Sigmoid colon (tissue), 7 donors: ENCODE data around the gene HBG1. TPM values are rescaled to one million over a fixed set of nuclear protein-coding genes. Genes with fewer than 3 reads are reported as not detected.
"Not testable (repeated sequence)": the region's sequence is repeated elsewhere in the genome, so short reads cannot be mapped to it uniquely, and the experiment has no call there.

Source experiments
- DNase-seq: peaks from one replicate; pipeline ENCODE4 v3.0.0-alpha.2; 2019
- H3K27ac ChIP-seq, 4 donors: fragments of 200-600 bp; sonication (generic); one replicate each; pipeline ENCODE4 v1.5.1; 2016 to 2019; ENCODE audit warnings: mild to moderate bottlenecking in 1 of 4
- H3K27me3 ChIP-seq, 3 donors: fragments of 200-600 bp; sonication (generic); one replicate each; pipeline ENCODE4 v1.5.1; 2019; ENCODE audit warnings: mild to moderate bottlenecking in 1 of 3
- H3K36me3 ChIP-seq, 4 donors: fragments of 200-600 bp; sonication (generic); one replicate each; pipeline ENCODE4 v1.5.1; 2016 to 2019
- H3K4me1 ChIP-seq, 4 donors: fragments of 200-600 bp; sonication (generic); one replicate each; pipeline ENCODE4 v1.5.1; 2017 to 2019
- H3K4me3 ChIP-seq, 4 donors: fragments of 200-600 bp; sonication (generic); one replicate each; pipeline ENCODE4 v1.5.1; 2017 to 2019; ENCODE audit warnings: mild to moderate bottlenecking in 2 of 4, moderate library complexity in 1 of 4
- H3K9me3 ChIP-seq, 4 donors: fragments of 200-600 bp in 3 of 4; sonication (generic) in 3 of 4; one replicate each; pipeline versions ENCODE4 v1.5.1 to v1.6.1; 2013 to 2019
- CTCF ChIP-seq, 4 experiments: fragments of 450-650 bp in 3 of 4; fragments of 200-600 bp in 1 of 4; IDR thresholded peaks; one replicate each; pipeline ENCODE4 v1.5.1; 2016 to 2019; ENCODE audit warnings: antibody characterized with exemption in 4 of 4, mild to moderate bottlenecking in 3 of 4, moderate library complexity in 2 of 4
- EP300 ChIP-seq, 4 donors: sonication (generic); formaldehyde crosslinking; IDR thresholded peaks; one replicate each; pipeline ENCODE4 v1.6.1; 2017; ENCODE audit warnings: antibody characterized with exemption in 4 of 4
- POLR2A ChIP-seq, 2 donors: fragments of 450-650 bp; IDR thresholded peaks; one replicate each; pipeline ENCODE4 v1.6.1; 2016; ENCODE audit warnings: antibody characterized with exemption in 2 of 2, mild to moderate bottlenecking in 2 of 2, moderate library complexity in 2 of 2
- POLR2AphosphoS5 ChIP-seq, 4 donors: sonication (generic); formaldehyde crosslinking; IDR thresholded peaks; one replicate each; pipeline ENCODE4 v1.6.1; 2017; ENCODE audit warnings: antibody characterized with exemption in 4 of 4
- WGBS, 2 donors: extraction: QIAGEN DNeasy Blood & Tissue Kit; methylation state at CpG; one replicate each; pipeline ENCODE4 v1.1.7; 2013; 5-methylcytosine and 5-hydroxymethylcytosine counted together
- intact Hi-C: fragments of 100-400 bp; cut with DNase I; formaldehyde crosslinking; loops from one replicate; pipeline ENCODE4 v1.15.1; 2023
- polyA plus RNA-seq, 3 donors: library from polyadenylated mRNA; stranded (reverse); fragments of 200-250 nt; gene quantifications; one replicate each; pipeline ENCODE4 v1.2.3, GENCODE V29; 2013
- total RNA-seq, 4 donors: library from RNA; depleted of rRNA; stranded (reverse); fragments of >200 nt; gene quantifications; one replicate each; pipeline ENCODE4 v1.1.0, GENCODE V29; 2016
- donor health status: healthy with polysubstance abuse.
- donor health status: Bipolar disorder and iron deficiency.
- donor health status: healthy.

Gene HBG1
- total and polyA plus RNA-seq, 7 donors = not detected

GRCh38 chr11:5252919-5253265, 3.2 kb upstream of the HBG1 start:
- WGBS, 2 donors = 10 to 52% methylated on average over 1 of the region's 1 CpG

GRCh38 chr11:5252192-5252918, 2.7 kb upstream of the HBG1 start:
- intact Hi-C loops = no loop called here
- H3K27ac ChIP-seq = no peak overlapping the region
- WGBS, 2 donors = 55 to 60% methylated on average over 9 of the region's 9 CpGs

More at GRCh38 chr11:5252919-5253265, 3.2 kb upstream of the HBG1 start:
- TF ChIP-seq CTCF (IDR thresholded peaks at IDR 0.05) (no peak), POLR2A (IDR thresholded peaks at IDR 0.05) (no peak), EP300 (IDR thresholded peaks at IDR 0.05) (no peak), POLR2AphosphoS5 (IDR thresholded peaks at IDR 0.05) (no peak)
- DNase-seq = no peak
- Histone ChIP-seq H3K36me3 (no peaks in the 10 kb centered on the region), H3K9me3 (no peaks in the 10 kb centered on the region), H3K27ac (no peak overlapping the region), H3K27me3 (no peaks in the 10 kb centered on the region), H3K4me3 (no peak overlapping the region), H3K4me1 (no peaks in the 10 kb centered on the region)
- intact Hi-C loops = no loop called here

GRCh38 chr11:5251746-5252145, 2.1 kb upstream of the HBG1 start:
- TF ChIP-seq CTCF (IDR thresholded peaks at IDR 0.05) (no peak), EP300 (IDR thresholded peaks at IDR 0.05) (no peak)
- Histone ChIP-seq H3K4me1 (no peaks in the 10 kb centered on the region), H3K9me3 (no peaks in the 10 kb centered on the region), H3K27ac (no peak overlapping the region), H3K4me3 (no peak overlapping the region), H3K27me3 (no peaks in the 10 kb centered on the region), H3K36me3 (no peaks in the 10 kb centered on the region)
- intact Hi-C loops = no loop called here
- 49% methylated on average over 2 of the region's 2 CpGs for WGBS, 2 donors
- DNase-seq = no peak

More at GRCh38 chr11:5252192-5252918, 2.7 kb upstream of the HBG1 start:
- Histone ChIP-seq H3K4me3 (no peak overlapping the region), H3K4me1 (no peaks in the 10 kb centered on the region), H3K36me3 (no peaks in the 10 kb centered on the region), H3K9me3 (no peaks in the 10 kb centered on the region), H3K27me3 (no peaks in the 10 kb centered on the region)
- TF ChIP-seq POLR2A (IDR thresholded peaks at IDR 0.05) (no peak), EP300 (IDR thresholded peaks at IDR 0.05) (no peak), CTCF (IDR thresholded peaks at IDR 0.05) (no peak), POLR2AphosphoS5 (IDR thresholded peaks at IDR 0.05) (no peak)
- DNase-seq = no peak

- Histone ChIP-seq H3K4me1 (no peaks in the 10 kb centered on the region), H3K27ac (no peak overlapping the region), H3K27me3 (no peaks in the 10 kb centered on the region), H3K36me3 (no peaks in the 10 kb centered on the region), H3K4me3 (no peak overlapping the region), H3K9me3 (no peaks in the 10 kb centered on the region)
- WGBS, 2 donors = 80 to 90% methylated on average over 4 of the region's 4 CpGs
- intact Hi-C loops = no loop called here
- no peak for DNase-seq
- TF ChIP-seq EP300 (IDR thresholded peaks at IDR 0.05) = no peak
- no peak for TF ChIP-seq CTCF (IDR thresholded peaks at IDR 0.05)
- TF ChIP-seq POLR2A (IDR thresholded peaks at IDR 0.05) = no peak
- no peak for TF ChIP-seq POLR2AphosphoS5 (IDR thresholded peaks at IDR 0.05)
Observed at GRCh38 chr11:5250543-5251204, 1.0 kb upstream of the HBG1 start.

GRCh38 chr11:5248498-5248897, 1.2 kb downstream of the HBG1 start:
- H3K9me3 ChIP-seq, H3K27me3 ChIP-seq, H3K4me3 ChIP-seq, H3K36me3 ChIP-seq, DNase-seq, intact Hi-C loops, H3K27ac ChIP-seq, H3K4me1 ChIP-seq: not testable (repeated sequence)
- 24 to 84% methylated on average over 7 of the region's 7 CpGs for WGBS, 2 donors
